Neuronal stem cell (in vitro differentiated cells): ENCODE data around the gene TRPM6.

Experiments
- DNase-seq: peaks from one replicate; pipeline ENCODE4 v3.0.0-alpha.2; 2013; ENCODE audit warnings: low spot score
- H2AFZ ChIP-seq: one replicate; pipeline ENCODE4 v1.6.1; 2013; ENCODE audit warnings: mild to moderate bottlenecking, low read length, inconsistent platforms
- H2AK5ac ChIP-seq: 2 replicates; pipeline ENCODE4 v1.6.1; 2013; ENCODE audit warnings: low read depth, mild to moderate bottlenecking, inconsistent platforms, low read length, moderate library complexity, mixed read lengths
- H2BK120ac ChIP-seq: 2 replicates; pipeline ENCODE4 v1.6.1; 2013; ENCODE audit warnings: low read depth, mild to moderate bottlenecking, inconsistent platforms, low read length, moderate library complexity, mixed read lengths
- H2BK12ac ChIP-seq: one replicate; pipeline ENCODE4 v1.6.1; 2013; ENCODE audit warnings: low read length, inconsistent platforms
- H2BK15ac ChIP-seq: 2 replicates; pipeline ENCODE4 v1.6.1; 2013; ENCODE audit warnings: mild to moderate bottlenecking, low read length, inconsistent platforms, mixed read lengths
- H2BK5ac ChIP-seq: one replicate; pipeline ENCODE4 v1.6.1; 2013; ENCODE audit warnings: inconsistent platforms, mild to moderate bottlenecking, low read length, moderate library complexity
- H3K14ac ChIP-seq: one replicate; pipeline ENCODE4 v1.6.1; 2013; ENCODE audit warnings: low read length, inconsistent platforms
- H3K18ac ChIP-seq: 2 replicates; pipeline ENCODE4 v1.6.1; 2013; ENCODE audit warnings: low read length, inconsistent platforms
- H3K23ac ChIP-seq: 2 replicates; pipeline ENCODE4 v1.6.1; 2013; ENCODE audit warnings: low read depth, mild to moderate bottlenecking, mixed read lengths, low read length, inconsistent platforms; ENCODE audit not compliant: poor library complexity
- H3K27ac ChIP-seq: replicated peaks from 3 replicates; pipeline ENCODE4 v1.5.1; 2013; ENCODE audit warnings: low read length, inconsistent platforms
- H3K27me3 ChIP-seq, 3 experiments: 2 replicates each; pipeline ENCODE4 v1.6.1; 2013; ENCODE audit warnings: low read length in 3 of 3, mild to moderate bottlenecking in 2 of 3, inconsistent platforms in 1 of 3, low read depth in 1 of 3, mixed read lengths in 1 of 3, moderate library complexity in 1 of 3; ENCODE audit not compliant: control insufficient read depth in 3 of 3, insufficient read depth in 3 of 3
- H3K36me3 ChIP-seq, 2 donors: replicated peaks in 1 of 2; 2 replicates each; pipeline ENCODE4 v1.6.1; 2013; ENCODE audit warnings: low read length in 2 of 2; ENCODE audit not compliant: control insufficient read depth in 2 of 2, insufficient read depth in 2 of 2
- H3K4ac ChIP-seq: 2 replicates; pipeline ENCODE4 v1.6.1; 2013; ENCODE audit warnings: inconsistent platforms, mild to moderate bottlenecking, low read length, moderate library complexity
- H3K4me1 ChIP-seq, 2 donors: 1 replicate in 1 of 2; 2 replicates in 1 of 2; pipeline ENCODE4 v1.6.1; 2013; ENCODE audit warnings: low read length in 2 of 2, low read depth in 1 of 2; ENCODE audit not compliant: control insufficient read depth in 2 of 2, insufficient read depth in 1 of 2
- H3K4me2 ChIP-seq: one replicate; pipeline ENCODE4 v1.6.1; 2013; ENCODE audit warnings: mild to moderate bottlenecking, low read length, inconsistent platforms; ENCODE audit not compliant: insufficient read depth, poor library complexity, severe bottlenecking
- H3K4me3 ChIP-seq, 2 donors: 2 replicates each; pipeline ENCODE4 v1.5.1; 2013; ENCODE audit warnings: low read length in 2 of 2, mild to moderate bottlenecking in 2 of 2, inconsistent platforms in 1 of 2, moderate library complexity in 1 of 2
- H3K79me1 ChIP-seq: one replicate; pipeline ENCODE4 v1.6.1; 2013; ENCODE audit warnings: low read depth, mild to moderate bottlenecking, inconsistent platforms, low read length, moderate library complexity
- H3K9ac ChIP-seq: one replicate; pipeline ENCODE4 v1.6.1; 2013; ENCODE audit warnings: mild to moderate bottlenecking, low read depth, low read length, inconsistent platforms; ENCODE audit not compliant: poor library complexity
- H3K9me3 ChIP-seq, 2 donors: replicated peaks in 1 of 2; 2 replicates each; pipeline versions ENCODE3 to v1.6.1; 2013; ENCODE audit warnings: low read length in 2 of 2, mild to moderate bottlenecking in 2 of 2, inconsistent platforms in 1 of 2, low read depth in 1 of 2, mixed read lengths in 1 of 2, moderate library complexity in 1 of 2; ENCODE audit not compliant: control insufficient read depth in 2 of 2, insufficient read depth in 1 of 2
- H4K8ac ChIP-seq: one replicate; pipeline ENCODE4 v1.6.1; 2013; ENCODE audit warnings: low read depth, mild to moderate bottlenecking, inconsistent platforms, low read length, moderate library complexity
- H4K91ac ChIP-seq: one replicate; pipeline ENCODE4 v1.6.1; 2013; ENCODE audit warnings: low read length, low read depth, mild to moderate bottlenecking, inconsistent platforms; ENCODE audit not compliant: poor library complexity
- WGBS, 2 donors: extraction: QIAGEN DNeasy Blood & Tissue Kit; methylation state at CpG; one replicate each; pipeline ENCODE4 v1.1.7; 2013; ENCODE audit warnings: missing lambda C conversion rate in 2 of 2, mixed read lengths in 1 of 2; ENCODE audit not compliant: insufficient read length in 2 of 2, insufficient replicate concordance in 1 of 2; ENCODE audit errors: extremely low coverage in 2 of 2; 5-methylcytosine and 5-hydroxymethylcytosine counted together

The TRPM6 gene

GRCh38 chr9:74742191-74742790 lies 145.4 kb downstream of the TRPM6 start:
- Histone ChIP-seq H2BK15ac (no peak overlapping the region), H3K27ac (no peak overlapping the region), H4K91ac (no peak overlapping the region), H4K8ac (no peak overlapping the region), H3K14ac (no peak overlapping the region), H3K4ac (no peak overlapping the region), H2AFZ (no peak overlapping the region), H3K18ac (no peak overlapping the region), H3K4me3 (no peak overlapping the region), H2BK12ac (no peak overlapping the region), H3K23ac (no peak overlapping the region), H3K9me3 (no peaks in the 10 kb centered on the region), H3K9ac (no peak overlapping the region), H2AK5ac (no peak overlapping the region), H3K79me1 (no peaks in the 10 kb centered on the region), H2BK5ac (no peak overlapping the region), H3K36me3 (no peaks in the 10 kb centered on the region), H3K27me3 (peaks cover 0 to 3% (median 0%) of the 10 kb centered on the region in 3 experiments), H3K4me1 (no peaks in the 10 kb centered on the region), H2BK120ac (no peak overlapping the region), H3K4me2 (no peak overlapping the region)
- no peak for DNase-seq
- no CpG with 5 or more reads among the region's 1 CpG for WGBS, 2 donors

GRCh38 chr9:74736646-74737045 lies 151.1 kb downstream of the TRPM6 start:
- no peak overlapping the region for H3K4ac ChIP-seq
- H3K23ac ChIP-seq, result no peak overlapping the region
- no peak overlapping the region for H3K4me2 ChIP-seq
- H3K36me3 ChIP-seq, result no peaks in the 10 kb centered on the region
- no peak overlapping the region for H4K8ac ChIP-seq
- H2AFZ ChIP-seq, result no peak overlapping the region
- H3K4me1 ChIP-seq, result peaks cover 0 to 4% of the 10 kb centered on the region in 2 donors
- no CpG with 5 or more reads among the region's 4 CpGs for WGBS, 2 donors
- no peak overlapping the region for H3K14ac ChIP-seq
- H3K18ac ChIP-seq, result no peak overlapping the region
- no peak overlapping the region for H2AK5ac ChIP-seq
- no peak overlapping the region for H2BK5ac ChIP-seq
- H2BK12ac ChIP-seq, result no peak overlapping the region
- H3K79me1 ChIP-seq, result no peaks in the 10 kb centered on the region
- no peaks in the 10 kb centered on the region for H3K27me3 ChIP-seq
- no peak overlapping the region for H3K4me3 ChIP-seq
- H3K9me3 ChIP-seq, result no peaks in the 10 kb centered on the region
- no peak overlapping the region for H2BK15ac ChIP-seq
- H2BK120ac ChIP-seq, result no peak overlapping the region
- no peak overlapping the region for H3K9ac ChIP-seq
- no peak for DNase-seq
- no peak overlapping the region for H4K91ac ChIP-seq
- no peak overlapping the region for H3K27ac ChIP-seq

GRCh38 chr9:74735761-74736160 lies 152.0 kb downstream of the TRPM6 start:
- H2BK120ac ChIP-seq, result no peak overlapping the region
- H3K4me3 ChIP-seq, result no peak overlapping the region
- no peaks in the 10 kb centered on the region for H3K27me3 ChIP-seq
- no peak overlapping the region for H3K4me2 ChIP-seq
- H3K23ac ChIP-seq, result no peak overlapping the region
- H4K91ac ChIP-seq, result no peak overlapping the region
- H2AK5ac ChIP-seq, result no peak overlapping the region
- no peak overlapping the region for H3K14ac ChIP-seq
- H3K9ac ChIP-seq, result no peak overlapping the region
- peak overlapping the region; percentile 37 for H3K27ac ChIP-seq
- no peak overlapping the region for H3K4ac ChIP-seq
- H4K8ac ChIP-seq, result no peak overlapping the region
- H2BK12ac ChIP-seq, result no peak overlapping the region
- no peak overlapping the region for H3K18ac ChIP-seq
- H3K9me3 ChIP-seq, result no peaks in the 10 kb centered on the region
- DNase-seq, result no peak
- H3K79me1 ChIP-seq, result no peaks in the 10 kb centered on the region
- peak overlapping the region; percentile 45 for H2AFZ ChIP-seq
- peaks cover 0 to 4% of the 10 kb centered on the region in 2 donors for H3K4me1 ChIP-seq
- no peaks in the 10 kb centered on the region for H3K36me3 ChIP-seq
- no peak overlapping the region for H2BK15ac ChIP-seq
- no CpG with 5 or more reads among the region's 4 CpGs for WGBS, 2 donors
- H2BK5ac ChIP-seq, result no peak overlapping the region

DNA sequence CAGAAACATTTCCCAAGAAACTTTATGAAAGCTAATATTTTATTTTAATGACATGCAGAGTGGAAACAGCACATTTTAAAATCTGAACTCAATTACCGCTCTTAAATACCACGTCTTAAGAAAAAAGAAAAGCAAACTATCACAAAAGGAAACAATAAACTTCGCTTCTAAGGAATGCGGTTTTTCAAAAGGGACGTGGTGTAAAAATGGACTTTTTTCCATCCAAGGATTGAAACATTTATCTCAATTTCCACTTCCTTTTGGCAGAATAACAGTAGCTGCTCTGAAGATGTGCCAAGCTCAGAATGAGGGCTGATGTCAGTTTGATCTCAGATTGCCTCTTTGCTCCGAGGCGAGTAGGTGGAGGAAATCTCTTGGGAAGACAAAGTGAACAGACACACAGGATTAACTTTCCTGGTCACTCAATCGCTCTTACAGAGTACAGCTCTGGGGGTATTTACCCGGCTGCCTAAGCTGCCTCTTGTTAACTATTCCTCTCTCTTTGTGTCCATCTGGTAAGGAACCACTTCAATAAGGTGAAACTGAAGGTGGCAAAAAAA lies 158.5 kb downstream of the TRPM6 start:
- no peak overlapping the region for H4K91ac ChIP-seq
- H3K9me3 ChIP-seq, result no peaks in the 10 kb centered on the region
- no peaks in the 10 kb centered on the region for H3K36me3 ChIP-seq
- H3K9ac ChIP-seq, result no peak overlapping the region
- no peak overlapping the region for H3K4me2 ChIP-seq
- H3K4me3 ChIP-seq, result no peak overlapping the region
- H3K18ac ChIP-seq, result no peak overlapping the region
- peaks cover 4 to 7% of the 10 kb centered on the region in 2 donors for H3K4me1 ChIP-seq
- H3K23ac ChIP-seq, result no peak overlapping the region
- H4K8ac ChIP-seq, result no peak overlapping the region
- H2BK12ac ChIP-seq, result no peak overlapping the region
- no peak overlapping the region for H2BK5ac ChIP-seq
- H2BK120ac ChIP-seq, result no peak overlapping the region
- peak; percentile 14 for DNase-seq
- H2AK5ac ChIP-seq, result no peak overlapping the region
- H3K79me1 ChIP-seq, result no peaks in the 10 kb centered on the region
- no peak overlapping the region for H3K27ac ChIP-seq
- H2AFZ ChIP-seq, result no peak overlapping the region
- no peak overlapping the region for H2BK15ac ChIP-seq
- WGBS, 2 donors, result no CpG with 5 or more reads among the region's 9 CpGs
- H3K14ac ChIP-seq, result no peak overlapping the region
- H3K27me3 ChIP-seq, result no peaks in the 10 kb centered on the region
- H3K4ac ChIP-seq, result no peak overlapping the region
